K562 (cell line): Measurements from ENCODE around the gene NRN1L. TPM values are rescaled to one million over a fixed set of nuclear protein-coding genes. Genes with fewer than 3 reads are reported as not detected.

Experiments
- CEBPB ChIP-seq: fragments of 450-650 bp; IDR thresholded peaks from 2 replicates; pipeline ENCODE4 v1.6.1; 2016; ENCODE audit warnings: missing genetic modification characterization, missing compliant biosample characterization
- CEBPZ ChIP-seq: fragments of 150-350 bp; IDR thresholded peaks from 2 replicates; pipeline ENCODE4 v1.6.1; 2014; ENCODE audit warnings: low read depth, mild to moderate bottlenecking, low read length, borderline replicate concordance
- CHCHD3 ChIP-seq: fragments of 250-450 bp; sonication (Bioruptor Pico); IDR thresholded peaks from 2 replicates; pipeline ENCODE4 v2.1.2; 2022; ENCODE audit warnings: mild to moderate bottlenecking
- FOXJ3 ChIP-seq: sonication (generic); formaldehyde crosslinking; IDR thresholded peaks from 2 replicates; pipeline ENCODE4 v1.4.0; 2020; ENCODE audit warnings: mild to moderate bottlenecking, missing genetic modification reagents
- MYNN ChIP-seq, 2 experiments: sonication (generic); formaldehyde crosslinking in 1 of 2; IDR thresholded peaks; 2 replicates each; pipeline versions ENCODE4 v1.5.0 to v1.6.1; 2016 to 2020; ENCODE audit warnings: antibody characterized with exemption in 1 of 2, missing genetic modification reagents in 1 of 2
- SRSF3 ChIP-seq: fragments of 200-400 bp; formaldehyde crosslinking; IDR thresholded peaks from 2 replicates; pipeline ENCODE4 v1.6.1; 2016; ENCODE audit warnings: mild to moderate bottlenecking, low read length, moderate library complexity; ENCODE audit not compliant: insufficient read depth
- TBL1XR1 ChIP-seq, 2 experiments: IDR thresholded peaks; 2 replicates each; pipeline ENCODE4 v1.6.1; 2012; ENCODE audit warnings: improper control_type of control experiment in 2 of 2, low read length in 2 of 2, mild to moderate bottlenecking in 1 of 2
- ZNF668 ChIP-seq: fragments of 250-450 bp; sonication (Bioruptor Pico); IDR thresholded peaks from 2 replicates; pipeline ENCODE4 v1.8.0; 2022; ENCODE audit warnings: mild to moderate bottlenecking, inconsistent platforms
- polyA plus RNA-seq, 8 experiments: library from polyadenylated mRNA; depleted of rRNA in 4 of 8; stranded (reverse) in 5 of 8; unstranded in 3 of 8; fragments of >200 nt; fragmentation: Nextera tagmentation in 2 of 8; fragmentation: Illumina TruSeq in 1 of 8; extraction: Ambion mirVana in 2 of 8; extraction: Trizol in 1 of 8; gene quantifications; 2 replicates each; pipeline versions ENCODE4 v1.2.1 to v1.2.3, GENCODE V29; 2011 to 2014; ENCODE audit warnings: inconsistent platforms in 1 of 8, missing spikeins in 1 of 8
- total RNA-seq, 7 experiments: library from RNA; depleted of rRNA in 6 of 7; stranded (reverse); fragments of >200 nt in 6 of 7; fragmentation: Illumina TruSeq in 2 of 7; extraction: Trizol in 2 of 7; gene quantifications; 2 replicates each; pipeline versions ENCODE4 v1.2.1 to v1.2.3, GENCODE V29; 2011 to 2021; ENCODE audit warnings: low replicate concordance in 1 of 7
- TF ChIP-seq, protein P1 (sequence below), 2 experiments: fragments of 450-650 bp; formaldehyde crosslinking in 1 of 2; IDR thresholded peaks; 2 replicates each; pipeline versions ENCODE4 v1.4.0 to v1.6.1; 2014 to 2020; ENCODE audit warnings: mild to moderate bottlenecking in 2 of 2, borderline replicate concordance in 1 of 2, low read depth in 1 of 2
- TF ChIP-seq, protein P2 (sequence below): fragments of 250-450 bp; sonication (Bioruptor Pico); IDR thresholded peaks from 2 replicates; pipeline ENCODE4 v1.8.0; 2021; ENCODE audit warnings: moderate library complexity, mild to moderate bottlenecking, inconsistent platforms

The NRN1L gene
- total and polyA plus RNA-seq, 9 of the 15 experiments (the other 6 are each of a cell fraction or from before 2014, with no cell fraction given): 0.22 to 0.86 (median 0.61) TPM; not detected in 5

DNA sequence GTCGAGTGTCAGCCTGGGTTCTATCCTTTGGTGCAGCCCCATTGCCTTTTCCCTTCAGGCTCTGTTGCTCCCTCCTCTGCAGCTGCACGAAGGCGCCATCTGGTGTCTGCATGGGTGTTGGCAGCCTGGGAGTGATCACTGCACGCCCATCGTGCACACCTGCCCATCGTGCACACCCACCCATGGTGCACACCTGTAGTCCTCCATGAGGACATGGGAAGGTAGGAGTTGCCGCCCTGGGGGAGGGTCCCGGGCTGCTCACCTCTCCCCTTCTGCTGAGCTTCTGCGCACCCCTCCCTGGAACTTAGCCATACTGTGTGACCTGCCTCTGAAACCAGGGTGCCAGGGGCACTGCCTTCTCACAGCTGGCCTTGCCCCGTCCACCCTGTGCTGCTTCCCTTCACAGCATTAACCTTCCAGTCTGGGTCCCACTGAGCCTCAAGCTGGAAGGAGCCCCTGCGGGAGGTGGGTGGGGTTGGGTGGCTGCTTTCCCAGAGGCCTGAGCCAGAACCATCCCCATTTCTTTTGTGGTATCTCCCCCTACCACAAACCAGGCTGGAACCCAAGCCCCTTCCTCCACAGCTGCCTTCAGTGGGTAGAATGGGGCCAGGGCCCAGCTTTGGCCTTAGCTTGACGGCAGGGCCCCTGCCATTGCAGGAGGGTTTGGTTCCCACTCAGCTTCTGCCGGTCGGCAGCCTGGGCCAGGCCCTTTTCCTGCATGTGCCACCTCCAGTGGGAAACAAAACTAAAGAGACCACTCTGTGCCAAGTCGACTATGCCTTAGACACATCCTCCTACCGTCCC is 44.1 kb downstream of the NRN1L start (continued):
- TF ChIP-seq, protein P1, sequence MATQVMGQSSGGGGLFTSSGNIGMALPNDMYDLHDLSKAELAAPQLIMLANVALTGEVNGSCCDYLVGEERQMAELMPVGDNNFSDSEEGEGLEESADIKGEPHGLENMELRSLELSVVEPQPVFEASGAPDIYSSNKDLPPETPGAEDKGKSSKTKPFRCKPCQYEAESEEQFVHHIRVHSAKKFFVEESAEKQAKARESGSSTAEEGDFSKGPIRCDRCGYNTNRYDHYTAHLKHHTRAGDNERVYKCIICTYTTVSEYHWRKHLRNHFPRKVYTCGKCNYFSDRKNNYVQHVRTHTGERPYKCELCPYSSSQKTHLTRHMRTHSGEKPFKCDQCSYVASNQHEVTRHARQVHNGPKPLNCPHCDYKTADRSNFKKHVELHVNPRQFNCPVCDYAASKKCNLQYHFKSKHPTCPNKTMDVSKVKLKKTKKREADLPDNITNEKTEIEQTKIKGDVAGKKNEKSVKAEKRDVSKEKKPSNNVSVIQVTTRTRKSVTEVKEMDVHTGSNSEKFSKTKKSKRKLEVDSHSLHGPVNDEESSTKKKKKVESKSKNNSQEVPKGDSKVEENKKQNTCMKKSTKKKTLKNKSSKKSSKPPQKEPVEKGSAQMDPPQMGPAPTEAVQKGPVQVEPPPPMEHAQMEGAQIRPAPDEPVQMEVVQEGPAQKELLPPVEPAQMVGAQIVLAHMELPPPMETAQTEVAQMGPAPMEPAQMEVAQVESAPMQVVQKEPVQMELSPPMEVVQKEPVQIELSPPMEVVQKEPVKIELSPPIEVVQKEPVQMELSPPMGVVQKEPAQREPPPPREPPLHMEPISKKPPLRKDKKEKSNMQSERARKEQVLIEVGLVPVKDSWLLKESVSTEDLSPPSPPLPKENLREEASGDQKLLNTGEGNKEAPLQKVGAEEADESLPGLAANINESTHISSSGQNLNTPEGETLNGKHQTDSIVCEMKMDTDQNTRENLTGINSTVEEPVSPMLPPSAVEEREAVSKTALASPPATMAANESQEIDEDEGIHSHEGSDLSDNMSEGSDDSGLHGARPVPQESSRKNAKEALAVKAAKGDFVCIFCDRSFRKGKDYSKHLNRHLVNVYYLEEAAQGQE (IDR thresholded peaks at IDR 0.05; ENCODE audit: borderline replicate concordance): peak; percentile 89
- TF ChIP-seq, protein P1 (CRISPR knock-in tag; IDR thresholded peaks at IDR 0.05; ENCODE audit: low read depth): no peak
- TF ChIP-seq, protein P2, sequence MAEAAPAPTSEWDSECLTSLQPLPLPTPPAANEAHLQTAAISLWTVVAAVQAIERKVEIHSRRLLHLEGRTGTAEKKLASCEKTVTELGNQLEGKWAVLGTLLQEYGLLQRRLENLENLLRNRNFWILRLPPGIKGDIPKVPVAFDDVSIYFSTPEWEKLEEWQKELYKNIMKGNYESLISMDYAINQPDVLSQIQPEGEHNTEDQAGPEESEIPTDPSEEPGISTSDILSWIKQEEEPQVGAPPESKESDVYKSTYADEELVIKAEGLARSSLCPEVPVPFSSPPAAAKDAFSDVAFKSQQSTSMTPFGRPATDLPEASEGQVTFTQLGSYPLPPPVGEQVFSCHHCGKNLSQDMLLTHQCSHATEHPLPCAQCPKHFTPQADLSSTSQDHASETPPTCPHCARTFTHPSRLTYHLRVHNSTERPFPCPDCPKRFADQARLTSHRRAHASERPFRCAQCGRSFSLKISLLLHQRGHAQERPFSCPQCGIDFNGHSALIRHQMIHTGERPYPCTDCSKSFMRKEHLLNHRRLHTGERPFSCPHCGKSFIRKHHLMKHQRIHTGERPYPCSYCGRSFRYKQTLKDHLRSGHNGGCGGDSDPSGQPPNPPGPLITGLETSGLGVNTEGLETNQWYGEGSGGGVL (CRISPR knock-in tag): no peak
- TF ChIP-seq ZNF668 (CRISPR knock-in tag) (no peak), SRSF3 (no peak), CHCHD3 (CRISPR knock-in tag) (no peak), TBL1XR1 (IDR thresholded peaks at IDR 0.05; ENCODE audit: low read length in 2 of 2) (no peak), FOXJ3 (CRISPR knock-in tag) (no peak), CEBPB (tag) (no peak), CEBPZ (no peak), MYNN (IDR thresholded peaks at IDR 0.05) (peak; percentile 55; the same call in 1 of the 2 replicates), MYNN (CRISPR knock-in tag; IDR thresholded peaks at IDR 0.05) (no peak)
